HPDE6-E6E7 (cell line): ENCODE results near the gene PFKFB2.

Experiments
- DNase-seq: peaks from one replicate; pipeline ENCODE4 v3.0.0; 2011; ENCODE audit warnings: missing footprints; ENCODE audit errors: extremely low spot score

PFKFB2 gene

DNA sequence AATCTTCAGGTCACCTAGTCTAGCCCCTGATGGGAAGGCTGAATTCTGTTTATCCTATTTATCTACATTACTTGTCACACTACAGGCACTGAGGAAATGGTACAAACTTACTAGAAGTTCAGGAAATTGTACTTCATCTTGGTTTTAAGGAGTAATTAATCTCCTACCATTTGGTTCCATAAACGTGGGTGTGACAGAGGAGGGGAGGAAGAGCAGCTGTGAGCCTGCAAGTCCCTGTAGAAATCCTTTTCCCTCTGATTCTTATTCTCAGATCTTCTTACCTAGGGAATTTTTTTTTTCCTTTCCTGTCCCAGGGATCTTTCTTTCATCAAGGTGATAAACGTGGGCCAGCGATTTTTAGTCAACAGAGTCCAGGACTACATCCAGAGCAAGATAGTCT is 14.1 kb downstream of the PFKFB2 start:
- no peak for DNase-seq

DNA sequence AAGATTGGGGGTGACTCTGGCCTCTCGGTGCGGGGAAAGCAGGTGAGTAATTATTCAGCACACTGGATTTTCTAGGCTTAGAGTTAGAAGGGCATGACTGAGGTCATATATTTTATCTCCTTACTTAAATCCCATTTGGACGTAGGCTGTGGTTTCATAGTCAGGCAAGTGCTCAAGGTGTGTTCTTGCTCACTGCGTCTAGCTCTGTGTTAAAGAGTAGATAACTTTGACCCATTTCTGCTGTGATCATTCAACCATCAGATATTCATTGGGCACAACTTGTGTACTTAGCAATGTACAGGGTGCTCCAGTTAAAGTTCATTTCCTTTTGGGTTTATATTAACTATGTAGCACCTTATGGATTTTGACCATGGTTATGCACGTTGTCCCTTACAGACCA is 14.6 kb downstream of the PFKFB2 start:
- no peak for DNase-seq

DNA sequence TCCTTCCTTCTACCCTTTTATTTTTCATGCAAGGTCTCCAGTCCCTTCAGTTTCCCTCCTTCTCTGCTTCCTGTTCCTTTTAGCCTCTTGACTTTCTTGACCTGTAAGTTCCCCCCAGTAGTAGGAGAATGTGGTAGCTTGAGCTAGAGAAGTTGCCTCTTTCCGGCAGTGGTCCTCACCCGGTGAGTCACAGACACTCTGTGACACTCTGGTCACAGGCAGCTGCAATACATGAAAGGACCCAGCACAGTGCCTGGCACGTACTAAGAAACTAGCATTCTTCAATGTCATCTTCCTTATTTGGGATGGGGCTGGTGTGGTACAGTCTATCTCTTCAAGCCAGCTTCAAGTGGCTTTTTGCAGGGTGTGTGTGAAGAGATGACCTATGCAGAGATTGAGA is 16.0 kb downstream of the PFKFB2 start:
- DNase-seq, result no peak

DNA sequence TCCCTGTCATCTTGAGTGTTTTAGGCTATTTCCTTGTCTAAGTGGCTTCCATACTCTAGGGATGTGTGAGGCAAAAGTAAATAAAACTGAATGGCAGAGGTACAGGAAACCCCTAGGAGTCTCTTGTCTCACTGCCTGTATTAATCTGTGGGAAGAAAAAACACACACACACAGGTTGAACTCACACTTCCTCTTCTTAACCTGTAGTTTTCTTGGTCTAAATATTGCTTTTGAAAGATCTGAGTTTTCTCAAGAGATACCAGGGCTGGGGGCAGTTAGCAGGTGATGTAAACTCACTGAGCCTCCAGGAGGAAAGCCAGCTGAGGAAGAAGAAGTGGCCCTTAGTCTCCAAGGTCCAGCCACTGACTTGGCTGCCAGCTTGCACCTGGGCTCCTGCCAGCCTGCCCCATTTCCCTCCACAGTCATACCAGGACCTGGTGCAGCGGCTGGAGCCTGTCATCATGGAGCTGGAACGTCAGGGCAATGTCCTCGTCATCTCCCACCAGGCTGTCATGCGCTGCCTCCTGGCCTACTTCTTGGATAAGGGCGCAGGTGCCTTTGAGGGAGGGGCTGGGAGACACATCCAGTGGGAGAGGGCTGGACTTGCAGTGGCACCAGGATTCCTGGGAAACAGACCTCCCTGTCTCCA is 16.9 kb downstream of the PFKFB2 start:
- no peak for DNase-seq

DNA sequence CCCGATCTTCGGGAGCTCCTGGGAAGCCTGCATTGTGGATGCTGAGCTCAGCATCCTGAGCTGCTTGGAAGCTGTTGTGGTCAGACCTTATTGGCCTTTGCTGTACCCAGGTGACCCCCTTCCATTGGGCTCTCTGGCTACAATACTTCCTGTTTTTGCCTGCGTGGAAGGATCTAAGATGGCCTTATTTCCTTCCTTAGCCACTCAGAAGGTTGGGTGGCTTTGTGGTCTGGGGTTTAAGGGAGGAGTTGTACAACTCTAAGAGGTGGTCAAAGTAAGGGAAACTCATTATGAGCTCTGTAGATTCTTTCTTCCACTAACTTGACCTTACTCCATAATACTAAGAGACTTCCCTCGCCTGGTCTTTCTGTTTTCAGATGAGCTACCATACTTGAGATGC is 17.7 kb downstream of the PFKFB2 start:
- DNase-seq, result no peak

DNA sequence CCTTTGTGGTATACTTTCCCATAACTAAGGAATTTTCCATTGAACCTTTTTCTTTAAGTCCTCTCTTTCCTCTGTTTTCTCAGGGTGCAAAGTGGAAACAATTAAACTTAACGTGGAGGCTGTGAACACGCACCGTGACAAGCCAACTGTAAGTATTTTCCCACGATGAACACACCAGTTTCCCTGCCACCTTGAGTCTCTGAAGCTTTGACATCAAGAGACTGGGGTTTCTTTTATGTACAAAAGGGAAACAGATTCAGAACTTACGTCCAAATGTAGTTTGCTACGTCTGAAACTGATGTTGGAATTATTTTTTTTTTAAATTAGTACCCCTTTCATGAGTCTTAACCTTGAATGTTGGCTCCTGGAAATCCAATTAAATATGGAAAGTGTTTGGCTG is 18.4 kb downstream of the PFKFB2 start:
- no peak for DNase-seq

DNA sequence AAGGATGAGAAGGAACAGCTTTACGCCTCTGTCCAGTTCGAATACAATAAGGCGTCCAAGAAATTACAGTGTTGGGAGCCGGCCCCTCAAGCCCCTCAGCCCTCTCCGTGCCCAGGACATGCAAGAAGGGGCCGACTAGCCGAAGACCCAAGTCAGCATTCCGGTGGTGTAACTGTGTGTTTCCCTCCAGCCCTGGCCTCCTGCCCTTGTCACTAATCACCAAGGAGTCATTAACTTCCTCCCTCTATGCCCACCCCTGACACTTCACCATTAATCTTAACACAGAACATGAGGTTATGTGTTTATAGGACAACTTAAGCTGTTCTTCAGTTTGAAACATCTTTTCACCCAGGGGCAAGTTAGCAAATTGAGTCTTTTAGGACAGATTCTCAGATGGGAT is 19.2 kb downstream of the PFKFB2 start:
- DNase-seq, result no peak

DNA sequence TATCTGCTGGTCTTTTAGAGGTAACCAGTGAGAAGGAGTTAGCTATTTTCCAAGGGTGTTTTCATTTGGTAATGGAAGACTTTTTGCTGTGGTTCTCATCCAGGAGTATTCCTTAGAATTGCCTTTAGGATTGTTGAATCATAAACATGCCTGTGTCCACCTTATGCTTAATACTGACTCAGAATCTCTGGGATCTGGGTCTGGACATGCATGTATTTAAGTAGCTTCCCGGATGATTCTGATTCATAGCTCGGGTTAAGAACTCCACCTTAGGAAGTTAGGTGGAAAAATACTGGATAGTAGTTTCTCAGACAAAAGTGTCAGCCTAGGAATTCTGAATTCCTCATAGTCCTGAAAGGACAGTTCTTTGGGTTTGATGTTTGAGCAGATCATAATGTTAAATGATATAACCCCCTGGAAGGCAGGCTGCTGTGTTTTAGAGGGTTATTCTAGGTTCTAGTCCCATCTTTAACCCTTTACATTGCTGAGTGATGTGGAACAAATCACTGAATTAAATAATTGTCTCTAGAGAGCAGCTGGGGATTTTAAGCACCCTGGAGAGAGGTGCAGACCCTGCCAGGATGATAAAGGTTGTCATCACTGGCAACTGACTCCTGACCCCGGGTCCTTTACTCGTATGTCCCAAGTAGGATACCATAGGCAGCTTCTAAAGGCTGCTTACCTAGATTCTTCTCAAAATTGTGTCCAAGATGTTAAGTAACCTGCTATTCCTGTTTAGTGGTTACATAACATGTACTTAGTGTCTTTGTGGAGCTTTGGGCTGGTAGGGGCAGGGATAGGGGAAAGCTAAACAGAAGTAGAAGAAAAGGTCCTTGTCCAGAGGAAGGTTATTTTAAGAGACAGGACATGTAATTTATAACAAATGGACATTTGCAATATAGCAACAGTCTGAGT is 21.1 kb downstream of the PFKFB2 start:
- peak; percentile 61 for DNase-seq

DNA sequence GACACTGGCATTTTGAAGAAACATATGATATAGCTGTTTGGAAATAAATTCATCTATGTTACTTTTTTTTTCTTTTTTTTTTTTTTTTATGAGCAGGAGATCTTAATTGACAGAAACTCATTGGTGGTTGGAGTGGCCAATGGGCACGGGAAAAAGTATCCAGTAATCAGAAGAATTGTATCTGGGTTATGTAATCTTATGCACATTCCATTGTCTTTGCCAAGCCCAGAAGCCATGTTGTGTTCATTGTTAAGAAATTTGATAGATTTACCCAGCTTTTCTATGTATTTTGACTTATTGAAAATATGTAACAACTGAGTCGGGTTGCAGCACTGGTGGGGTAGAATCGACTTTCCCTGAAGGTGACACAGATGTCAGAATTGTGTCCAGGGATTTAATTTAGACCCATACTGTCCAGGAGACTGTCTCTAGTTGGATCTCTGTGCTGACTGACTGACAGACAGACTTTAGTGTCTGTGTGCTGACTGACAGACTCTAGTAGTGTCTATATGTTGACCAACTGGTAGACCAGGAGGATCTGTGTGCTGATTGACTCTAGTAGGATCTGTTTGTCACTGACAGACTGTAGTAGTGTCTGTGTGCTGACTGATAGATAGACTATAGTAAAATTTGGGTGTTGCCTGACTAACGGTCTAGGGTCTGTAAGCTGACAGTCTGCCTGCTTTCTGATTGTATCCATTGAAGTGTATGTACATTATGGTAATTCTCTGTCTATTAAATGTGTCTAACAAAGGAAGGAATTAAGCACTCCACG is 23.3 kb downstream of the PFKFB2 start:
- no peak for DNase-seq

DNA sequence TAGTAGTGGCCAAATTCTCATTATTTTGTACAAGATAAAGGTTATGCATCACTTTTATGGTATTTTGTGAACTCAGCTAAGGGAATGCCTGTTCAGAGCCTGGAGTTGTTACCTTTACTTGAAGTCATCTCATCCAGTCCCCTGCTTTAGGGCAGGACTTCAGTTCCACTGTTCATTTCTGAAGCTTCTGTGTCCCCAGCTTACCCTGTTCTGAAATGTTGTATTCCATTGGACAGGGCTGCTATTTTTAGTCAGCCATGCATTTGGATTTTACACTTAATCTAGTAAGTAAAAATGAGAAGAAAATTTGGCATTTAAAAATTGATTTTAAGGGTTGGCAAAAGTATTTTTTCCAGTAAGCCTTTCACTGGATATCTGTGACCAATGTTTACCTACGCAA is 23.9 kb downstream of the PFKFB2 start:
- DNase-seq, result no peak

DNA sequence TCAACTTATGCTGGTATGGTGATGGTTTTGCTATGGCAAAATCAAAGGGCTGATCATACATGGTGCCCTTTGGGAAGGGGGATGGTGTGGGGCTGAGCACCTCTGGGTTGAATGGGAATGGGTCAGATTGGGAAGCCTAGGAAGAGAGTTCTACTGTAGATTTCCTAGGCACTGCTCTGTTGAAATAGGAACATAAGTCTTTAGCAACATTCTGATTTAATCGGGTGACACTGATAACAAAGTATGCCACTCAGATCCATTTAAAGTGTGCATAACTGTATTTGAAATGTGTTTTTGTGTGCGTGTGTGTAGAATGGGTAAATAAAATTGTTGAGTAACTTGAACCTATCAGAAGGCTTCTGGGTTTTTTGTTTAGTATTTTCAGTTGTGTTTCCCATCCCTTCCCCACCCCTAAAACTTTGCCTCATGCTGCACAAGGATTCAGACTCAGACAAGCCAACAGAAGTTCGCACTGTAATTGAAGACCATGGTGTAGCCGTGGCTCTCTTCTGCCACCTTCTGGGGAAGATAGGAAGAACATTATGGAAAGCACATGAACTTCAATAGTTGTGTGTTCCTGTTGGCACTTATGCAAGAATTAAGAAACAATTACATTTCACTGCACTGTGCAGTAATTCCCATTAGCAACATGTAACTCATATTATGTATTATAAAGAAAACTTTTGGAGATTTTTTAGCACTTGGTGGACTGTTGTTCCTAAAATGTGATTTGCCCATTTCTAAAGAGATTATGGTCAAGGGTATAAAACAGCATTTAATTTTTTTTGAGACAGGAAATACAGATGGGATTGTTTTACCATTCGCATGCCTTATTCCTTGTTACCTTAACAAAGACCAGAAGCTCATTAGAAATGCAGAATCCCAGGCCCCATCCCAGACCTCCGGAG is 24.6 kb downstream of the PFKFB2 start:
- peak; percentile 53 for DNase-seq

DNA sequence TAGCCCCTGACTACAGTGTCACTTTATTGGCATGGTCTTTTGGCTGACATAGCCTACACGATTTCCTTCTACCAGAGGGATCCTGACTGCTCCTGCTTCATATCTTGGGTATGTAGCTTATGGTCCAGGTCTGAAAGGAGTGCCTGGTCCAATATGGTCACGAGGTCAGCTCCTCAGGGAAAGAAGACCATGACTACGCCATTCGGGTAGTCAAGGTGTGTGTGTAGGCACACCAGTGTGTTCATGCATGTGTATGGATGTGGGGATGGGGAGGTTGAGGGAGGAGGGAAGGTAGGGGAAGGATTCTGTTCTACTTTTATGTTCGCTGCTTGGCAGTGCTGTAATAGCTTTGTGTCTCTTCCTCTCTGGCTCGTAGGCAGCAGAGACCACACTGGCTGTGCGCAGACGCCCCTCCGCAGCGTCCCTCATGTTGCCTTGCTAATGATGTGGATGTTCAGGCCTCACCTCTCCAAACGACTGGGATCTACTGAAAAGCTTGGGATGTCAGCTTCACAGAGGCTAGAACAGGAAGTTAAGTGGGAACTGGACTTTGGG is 25.6 kb downstream of the PFKFB2 start:
- no peak for DNase-seq

DNA sequence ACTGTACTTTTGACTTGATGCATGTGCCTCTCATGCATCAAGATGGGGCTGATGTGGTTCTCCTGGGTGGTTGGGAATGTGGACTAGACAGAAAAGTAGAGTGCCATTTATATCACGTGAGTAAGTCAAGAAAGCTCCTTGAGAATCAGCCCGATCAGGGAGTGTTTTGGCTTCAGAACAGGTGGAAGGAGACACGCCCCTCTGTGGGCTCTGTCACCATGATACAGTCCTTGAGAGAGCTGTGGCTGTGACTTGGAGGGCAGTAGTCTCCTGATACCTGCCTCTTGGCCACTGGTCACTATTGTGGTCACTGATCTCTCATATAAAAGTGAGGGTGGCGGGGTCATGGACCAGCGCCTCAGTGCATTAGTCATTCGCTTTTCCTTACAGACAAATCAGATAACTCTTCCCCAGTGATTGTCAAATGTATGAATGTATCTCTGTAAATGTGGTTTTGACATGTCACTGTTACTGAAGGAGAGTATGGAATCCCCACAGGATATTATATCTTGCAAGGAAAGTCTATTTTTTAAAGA is 26.7 kb downstream of the PFKFB2 start:
- DNase-seq, result no peak

DNA sequence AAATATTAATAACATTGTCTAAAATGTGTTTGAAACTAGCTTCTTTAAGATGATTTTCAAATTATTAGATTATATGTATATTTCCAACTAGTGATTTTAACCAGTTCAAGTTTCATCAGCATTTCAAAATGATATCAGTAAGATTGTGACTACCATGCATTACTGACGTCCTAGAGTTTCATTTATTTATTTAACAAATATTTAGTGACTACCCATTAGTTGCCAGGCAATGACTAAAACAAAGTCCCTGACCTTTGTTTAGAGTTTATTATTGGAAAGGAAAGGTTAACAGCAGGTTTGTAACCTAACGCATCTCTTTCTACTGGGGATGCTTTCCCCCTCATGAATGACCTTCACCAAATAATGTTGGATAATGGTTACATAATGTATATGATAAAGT is 28.0 kb downstream of the PFKFB2 start:
- no peak for DNase-seq

DNA sequence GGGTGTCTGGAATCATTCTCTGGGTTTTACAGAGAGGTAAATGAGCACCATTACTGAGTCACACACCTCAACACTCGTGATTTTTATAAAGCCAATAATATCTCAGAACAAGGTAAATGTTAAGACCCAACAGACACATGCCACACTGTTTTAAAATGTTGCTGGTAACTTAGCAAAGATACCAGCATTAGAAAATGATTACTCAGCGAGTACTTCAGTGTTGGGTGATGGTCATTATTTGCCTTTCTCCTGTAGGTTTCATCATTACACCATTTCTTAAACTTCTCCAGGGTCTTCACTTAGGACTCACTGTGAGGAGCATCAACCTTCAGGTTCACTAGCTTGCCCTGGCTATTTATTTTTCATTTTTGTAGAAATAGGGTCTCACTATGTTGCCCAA is 28.7 kb downstream of the PFKFB2 start:
- DNase-seq, result no peak

DNA sequence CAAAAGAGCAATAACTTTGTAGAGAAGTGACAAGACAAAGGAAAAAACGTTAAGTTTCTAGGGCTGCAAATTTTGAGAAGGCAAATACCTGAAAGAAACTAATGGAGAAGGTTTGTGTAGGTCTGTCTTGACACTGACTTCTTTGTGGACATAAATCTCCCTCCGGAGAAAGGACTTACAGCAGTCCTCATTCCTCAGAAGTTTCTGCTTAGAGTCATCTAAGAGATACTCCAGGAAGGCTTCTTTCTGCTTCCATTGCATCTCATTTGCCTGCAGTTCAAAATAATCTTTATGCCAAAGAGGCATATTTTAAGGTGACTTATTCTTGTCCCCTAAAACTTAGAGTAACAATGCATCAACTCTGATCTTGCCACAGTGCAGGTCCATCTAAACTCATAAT is 31.2 kb downstream of the PFKFB2 start:
- DNase-seq, result no peak

DNA sequence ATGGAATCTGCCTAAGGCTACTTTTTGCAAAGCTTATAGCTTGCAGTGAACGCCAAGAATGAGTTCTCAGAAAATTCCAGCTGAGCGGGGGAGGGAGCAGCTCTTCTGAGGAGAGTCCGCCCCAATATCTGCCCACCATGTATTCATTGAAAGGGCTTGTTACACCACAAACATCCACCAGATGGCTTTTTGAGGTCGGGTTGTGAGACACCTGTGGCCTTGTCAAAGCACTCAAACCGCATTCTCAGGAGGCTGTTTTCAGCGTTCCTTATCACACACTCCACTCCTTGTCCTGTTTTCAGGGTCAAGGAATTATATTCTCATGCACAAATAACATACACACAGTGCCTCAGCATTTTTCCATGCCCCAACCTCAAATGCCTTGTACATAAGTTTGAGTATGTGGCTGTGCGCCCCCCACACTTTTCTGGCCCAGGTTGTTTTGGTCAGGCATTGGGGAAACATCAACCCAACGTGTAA is 31.7 kb downstream of the PFKFB2 start:
- peak; percentile 53 for DNase-seq

DNA sequence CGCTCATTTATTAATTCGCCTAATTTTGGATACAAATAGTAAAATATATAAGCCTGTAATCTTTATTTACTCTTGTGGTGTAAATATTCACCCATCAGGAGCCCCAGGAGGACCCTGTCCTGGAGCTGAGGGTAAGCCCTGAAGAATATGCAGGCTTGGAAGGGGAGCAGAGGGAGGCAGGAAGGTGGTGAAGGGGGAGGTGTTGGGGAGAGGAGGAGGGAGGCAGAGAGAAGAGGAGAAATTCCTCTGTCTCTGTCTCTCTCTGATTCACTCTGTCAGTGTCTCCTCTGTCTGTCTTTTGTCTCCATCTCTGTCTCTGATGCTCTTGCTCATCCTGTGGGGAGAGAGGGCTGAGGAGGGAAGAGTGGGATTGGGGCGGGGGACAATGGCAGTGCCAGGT is 32.8 kb downstream of the PFKFB2 start:
- DNase-seq, result no peak

DNA sequence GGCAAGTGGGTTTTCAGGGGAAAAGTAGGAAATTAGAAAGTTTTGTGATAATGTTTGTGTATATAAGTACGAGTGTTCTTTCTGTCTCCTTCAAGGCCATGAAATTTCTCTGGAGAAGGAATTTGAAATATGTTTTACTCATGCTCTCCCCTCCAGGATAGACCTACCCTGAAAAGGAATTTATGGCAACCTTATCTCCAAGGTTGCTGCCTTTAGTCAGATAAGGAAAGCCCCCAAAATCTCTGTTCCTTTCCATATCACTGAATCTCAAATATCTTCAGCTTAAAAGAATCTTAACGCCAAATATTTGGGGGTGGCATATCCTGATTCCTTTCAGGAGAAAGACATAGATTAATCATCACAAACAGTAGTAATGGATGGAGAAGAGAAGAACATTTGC is 35.1 kb downstream of the PFKFB2 start:
- no peak for DNase-seq

DNA sequence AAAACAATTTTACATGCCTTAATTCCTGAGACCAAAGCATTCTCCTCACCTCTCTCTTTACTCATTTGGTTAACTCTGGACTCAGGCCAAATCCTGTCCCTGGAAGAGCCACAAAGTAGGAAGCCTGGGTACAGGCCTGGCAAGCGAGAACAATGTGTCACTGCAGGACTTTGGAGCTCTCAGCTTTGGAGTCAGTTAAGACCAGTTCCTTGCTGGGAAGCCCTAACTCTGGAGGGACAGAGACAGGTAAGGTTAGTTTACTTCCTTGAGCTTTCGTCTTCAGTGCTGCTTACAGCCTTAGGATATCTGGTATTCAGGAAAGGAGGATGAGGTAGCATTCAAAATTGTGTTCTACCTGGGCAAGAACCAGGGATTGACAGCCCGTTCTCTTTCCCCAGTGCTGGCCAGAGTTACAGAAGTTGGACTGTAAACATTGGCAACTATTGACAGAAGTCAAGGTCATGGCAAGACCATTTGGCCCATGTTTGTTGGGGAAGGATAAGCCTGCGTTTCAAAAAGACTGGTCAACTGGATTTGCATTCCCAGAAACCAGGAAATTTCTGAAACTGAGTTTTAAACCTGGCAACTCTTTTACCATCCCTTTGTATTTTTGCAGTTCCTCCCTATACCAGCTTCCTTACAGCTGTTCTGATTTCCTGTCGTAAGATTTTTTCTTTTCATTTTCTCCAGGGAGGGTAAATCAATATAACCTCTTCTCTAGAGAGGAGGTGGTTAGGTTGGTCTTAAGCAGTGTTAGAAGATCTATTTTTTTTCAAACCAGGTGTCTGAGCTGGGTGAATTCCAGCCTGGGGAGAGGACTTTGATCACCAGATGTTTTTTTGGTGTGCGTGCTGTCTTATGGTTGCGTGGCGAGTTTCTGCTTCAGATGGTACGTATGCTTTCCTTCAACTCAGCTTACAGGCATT is 35.9 kb downstream of the PFKFB2 start, which contains the start of gene C4BPB:
Gene C4BPB (plus strand): TSS at position 160 of the 926 bp plus-strand sequence. CDS start 672 bp downstream, at position 832.
- DNase-seq, result no peak
